HepG2 (cell line): ENCODE measurements around the gene SPAG6.

Experiments
- EZH2 ChIP-seq: conservative IDR thresholded peaks from 2 replicates; pipeline ENCODE4 v1.6.1; 2012; ENCODE audit warnings: mild to moderate bottlenecking, low read depth, low read length, moderate library complexity
- KDM5A ChIP-seq: fragments of 200-600 bp; sonication (generic); IDR thresholded peaks from 2 replicates; pipeline ENCODE4 v1.7.0; 2018; ENCODE audit warnings: antibody characterized with exemption, mild to moderate bottlenecking, low read length, borderline replicate concordance
- KLF6 ChIP-seq: IDR thresholded peaks from 2 replicates; pipeline ENCODE4 v1.8.0; 2016; ENCODE audit warnings: missing biosample characterization, missing genetic modification reagents
- MYNN ChIP-seq: sonication (generic); formaldehyde crosslinking; IDR thresholded peaks from 2 replicates; pipeline ENCODE4 v1.4.0; 2020; ENCODE audit warnings: mild to moderate bottlenecking, low read depth, missing genetic modification reagents
- TAF1 ChIP-seq: sonication (generic); formaldehyde crosslinking; IDR thresholded peaks from 2 replicates; pipeline ENCODE4 v1.4.0; 2020; ENCODE audit warnings: missing genetic modification reagents
- ZBTB8A ChIP-seq: sonication (generic); formaldehyde crosslinking; IDR thresholded peaks from 2 replicates; pipeline ENCODE4 v1.4.0; 2020; ENCODE audit warnings: mild to moderate bottlenecking, low read depth, missing genetic modification reagents, borderline replicate concordance
- ZNF274 ChIP-seq: sonication (generic); formaldehyde crosslinking; IDR thresholded peaks from 2 replicates; pipeline ENCODE4 v1.5.1; 2020; ENCODE audit warnings: mild to moderate bottlenecking, missing genetic modification reagents
- ZNF709 ChIP-seq: sonication (generic); formaldehyde crosslinking; IDR thresholded peaks from 2 replicates; pipeline ENCODE4 v1.5.0; 2020; ENCODE audit warnings: mild to moderate bottlenecking, missing genetic modification reagents
- TF ChIP-seq, protein P1 (sequence below): IDR thresholded peaks from 2 replicates; pipeline ENCODE4 v1.6.1; 2016; ENCODE audit warnings: mild to moderate bottlenecking, missing biosample characterization, missing genetic modification reagents
- TF ChIP-seq, protein P2 (sequence below): sonication (generic); formaldehyde crosslinking; IDR thresholded peaks from 2 replicates; pipeline ENCODE4 v1.5.0; 2020; ENCODE audit warnings: mild to moderate bottlenecking, missing genetic modification reagents, moderate library complexity
- TF ChIP-seq, protein P3 (sequence below): sonication (generic); formaldehyde crosslinking; IDR thresholded peaks from 2 replicates; pipeline ENCODE4 v1.4.0; 2020; ENCODE audit warnings: missing genetic modification reagents
- TF ChIP-seq, protein P4 (sequence below): sonication (generic); formaldehyde crosslinking; IDR thresholded peaks from 2 replicates; pipeline ENCODE4 v1.4.0; 2020; ENCODE audit warnings: mild to moderate bottlenecking, low read depth, missing genetic modification reagents

DNA sequence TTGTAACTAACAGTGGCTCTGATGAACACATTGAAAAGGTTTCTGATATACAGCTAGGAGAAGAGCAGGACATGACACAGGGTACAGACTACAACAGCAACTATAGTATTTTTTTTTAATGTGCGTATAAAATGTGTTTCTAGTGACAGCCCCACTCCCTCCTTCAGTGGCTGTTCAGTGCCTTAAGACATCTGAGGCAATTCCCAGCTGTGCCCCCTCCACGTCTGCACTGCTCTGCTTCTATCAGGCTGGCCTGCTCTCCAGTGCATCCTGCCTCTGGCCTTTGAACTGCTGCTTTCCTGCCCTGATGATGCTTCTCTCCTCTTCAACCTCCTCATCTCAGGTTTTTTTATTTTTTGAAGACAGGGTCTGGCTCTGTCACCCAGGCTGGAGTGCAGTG, 111.2 kb downstream of the SPAG6 start:
- TF ChIP-seq TAF1 (CRISPR knock-in tag), result no peak
- TF ChIP-seq, protein P1, sequence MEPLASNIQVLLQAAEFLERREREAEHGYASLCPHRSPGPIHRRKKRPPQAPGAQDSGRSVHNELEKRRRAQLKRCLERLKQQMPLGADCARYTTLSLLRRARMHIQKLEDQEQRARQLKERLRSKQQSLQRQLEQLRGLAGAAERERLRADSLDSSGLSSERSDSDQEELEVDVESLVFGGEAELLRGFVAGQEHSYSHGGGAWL, result no peak
- TF ChIP-seq, protein P2, sequence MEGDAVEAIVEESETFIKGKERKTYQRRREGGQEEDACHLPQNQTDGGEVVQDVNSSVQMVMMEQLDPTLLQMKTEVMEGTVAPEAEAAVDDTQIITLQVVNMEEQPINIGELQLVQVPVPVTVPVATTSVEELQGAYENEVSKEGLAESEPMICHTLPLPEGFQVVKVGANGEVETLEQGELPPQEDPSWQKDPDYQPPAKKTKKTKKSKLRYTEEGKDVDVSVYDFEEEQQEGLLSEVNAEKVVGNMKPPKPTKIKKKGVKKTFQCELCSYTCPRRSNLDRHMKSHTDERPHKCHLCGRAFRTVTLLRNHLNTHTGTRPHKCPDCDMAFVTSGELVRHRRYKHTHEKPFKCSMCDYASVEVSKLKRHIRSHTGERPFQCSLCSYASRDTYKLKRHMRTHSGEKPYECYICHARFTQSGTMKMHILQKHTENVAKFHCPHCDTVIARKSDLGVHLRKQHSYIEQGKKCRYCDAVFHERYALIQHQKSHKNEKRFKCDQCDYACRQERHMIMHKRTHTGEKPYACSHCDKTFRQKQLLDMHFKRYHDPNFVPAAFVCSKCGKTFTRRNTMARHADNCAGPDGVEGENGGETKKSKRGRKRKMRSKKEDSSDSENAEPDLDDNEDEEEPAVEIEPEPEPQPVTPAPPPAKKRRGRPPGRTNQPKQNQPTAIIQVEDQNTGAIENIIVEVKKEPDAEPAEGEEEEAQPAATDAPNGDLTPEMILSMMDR (CRISPR knock-in tag), result no peak
- TF ChIP-seq ZNF709 (CRISPR knock-in tag), result no peak
- TF ChIP-seq ZNF274, result no peak
- no peak for TF ChIP-seq MYNN (CRISPR knock-in tag)
- TF ChIP-seq, protein P3, sequence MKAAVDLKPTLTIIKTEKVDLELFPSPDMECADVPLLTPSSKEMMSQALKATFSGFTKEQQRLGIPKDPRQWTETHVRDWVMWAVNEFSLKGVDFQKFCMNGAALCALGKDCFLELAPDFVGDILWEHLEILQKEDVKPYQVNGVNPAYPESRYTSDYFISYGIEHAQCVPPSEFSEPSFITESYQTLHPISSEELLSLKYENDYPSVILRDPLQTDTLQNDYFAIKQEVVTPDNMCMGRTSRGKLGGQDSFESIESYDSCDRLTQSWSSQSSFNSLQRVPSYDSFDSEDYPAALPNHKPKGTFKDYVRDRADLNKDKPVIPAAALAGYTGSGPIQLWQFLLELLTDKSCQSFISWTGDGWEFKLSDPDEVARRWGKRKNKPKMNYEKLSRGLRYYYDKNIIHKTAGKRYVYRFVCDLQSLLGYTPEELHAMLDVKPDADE (CRISPR knock-in tag), result no peak
- TF ChIP-seq, protein P4, sequence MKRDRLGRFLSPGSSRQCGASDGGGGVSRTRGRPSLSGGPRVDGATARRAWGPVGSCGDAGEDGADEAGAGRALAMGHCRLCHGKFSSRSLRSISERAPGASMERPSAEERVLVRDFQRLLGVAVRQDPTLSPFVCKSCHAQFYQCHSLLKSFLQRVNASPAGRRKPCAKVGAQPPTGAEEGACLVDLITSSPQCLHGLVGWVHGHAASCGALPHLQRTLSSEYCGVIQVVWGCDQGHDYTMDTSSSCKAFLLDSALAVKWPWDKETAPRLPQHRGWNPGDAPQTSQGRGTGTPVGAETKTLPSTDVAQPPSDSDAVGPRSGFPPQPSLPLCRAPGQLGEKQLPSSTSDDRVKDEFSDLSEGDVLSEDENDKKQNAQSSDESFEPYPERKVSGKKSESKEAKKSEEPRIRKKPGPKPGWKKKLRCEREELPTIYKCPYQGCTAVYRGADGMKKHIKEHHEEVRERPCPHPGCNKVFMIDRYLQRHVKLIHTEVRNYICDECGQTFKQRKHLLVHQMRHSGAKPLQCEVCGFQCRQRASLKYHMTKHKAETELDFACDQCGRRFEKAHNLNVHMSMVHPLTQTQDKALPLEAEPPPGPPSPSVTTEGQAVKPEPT (CRISPR knock-in tag), result no peak
- TF ChIP-seq EZH2, result no peak
- TF ChIP-seq ZBTB8A (CRISPR knock-in tag), result no peak
- TF ChIP-seq KDM5A, result no peak
- TF ChIP-seq KLF6 (CRISPR knock-in tag), result no peak
